Neural cell (in vitro differentiated cells): ENCODE measurements around the gene CADPS2. TPM values are rescaled to one million over a fixed set of nuclear protein-coding genes. Genes with fewer than 3 reads are reported as not detected.

Experiments
- H2AFZ ChIP-seq: fragments of 200-600, 300-800 bp; sonication (generic), shearing (Covaris generic); 2 replicates; pipeline ENCODE4 v1.6.0; 2014; ENCODE audit warnings: low read depth, mild to moderate bottlenecking, antibody characterized with exemption, low read length, moderate library complexity
- H3F3A ChIP-seq: fragments of 200-600 bp; shearing (Covaris generic); 2 replicates; pipeline ENCODE4 v1.6.1; 2016; ENCODE audit warnings: mild to moderate bottlenecking, moderate library complexity, mixed read lengths, antibody characterized with exemption, low read length; ENCODE audit not compliant: insufficient read depth, poor library complexity, severe bottlenecking
- H3K27ac ChIP-seq: fragments of 200-600, 300-800 bp; sonication (generic), shearing (Covaris generic); 2 replicates; pipeline ENCODE4 v1.5.1; 2014; ENCODE audit warnings: mild to moderate bottlenecking, low read length, moderate library complexity
- H3K27me3 ChIP-seq: fragments of 300-800, 200-600 bp; sonication (generic), shearing (Covaris generic); 2 replicates; pipeline ENCODE4 v1.6.0; 2014; ENCODE audit warnings: mild to moderate bottlenecking, low read depth, low read length, moderate library complexity; ENCODE audit not compliant: insufficient read depth
- H3K36me3 ChIP-seq: fragments of 300-800, 200-600 bp; sonication (generic), shearing (Covaris generic); 2 replicates; pipeline ENCODE4 v1.5.1; 2014; ENCODE audit warnings: mild to moderate bottlenecking, antibody characterized with exemption, low read length, moderate library complexity; ENCODE audit not compliant: insufficient read depth
- H3K4me2 ChIP-seq: fragments of 300-800, 200-600 bp; sonication (generic), shearing (Covaris generic); 2 replicates; pipeline ENCODE4 v1.6.0; 2014; ENCODE audit warnings: mild to moderate bottlenecking, low read length
- H3K4me3 ChIP-seq: fragments of 300-800, 200-600 bp; sonication (generic), shearing (Covaris generic); 2 replicates; pipeline ENCODE4 v1.5.1; 2014; ENCODE audit warnings: mild to moderate bottlenecking, low read length, moderate library complexity
- H3K79me2 ChIP-seq: fragments of 200-600 bp; shearing (Covaris generic); replicated peaks from 2 replicates; pipeline ENCODE4 v1.6.0; 2014; ENCODE audit warnings: mild to moderate bottlenecking, low read length, moderate library complexity; ENCODE audit not compliant: insufficient read depth
- H3K9ac ChIP-seq: fragments of 300-800, 200-600 bp; sonication (generic), shearing (Covaris generic); 2 replicates; pipeline ENCODE4 v1.6.1; 2016; ENCODE audit warnings: mild to moderate bottlenecking, low read length, mixed read lengths
- H3K9me2 ChIP-seq: fragments of 200-600 bp; shearing (Covaris generic); 2 replicates; pipeline ENCODE4 v1.6.1; 2016; ENCODE audit warnings: mild to moderate bottlenecking, low read length, mixed read lengths; ENCODE audit not compliant: insufficient read depth
- H3K9me3 ChIP-seq: fragments of 200-600, 300-800 bp; sonication (generic), shearing (Covaris generic); 2 replicates; pipeline ENCODE4 v1.6.1; 2016; ENCODE audit warnings: mild to moderate bottlenecking, mixed run types, low read length, moderate library complexity, mixed read lengths
- H4K20me1 ChIP-seq: fragments of 200-600 bp; shearing (Covaris generic); 2 replicates; pipeline ENCODE4 v1.6.1; 2016; ENCODE audit warnings: mild to moderate bottlenecking, mixed run types; ENCODE audit not compliant: insufficient read depth
- EP300 ChIP-seq: fragments of 450-650 bp; conservative IDR thresholded peaks from 2 replicates; pipeline ENCODE4 v1.6.1; 2014; ENCODE audit warnings: antibody characterized with exemption, mild to moderate bottlenecking, moderate library complexity; ENCODE audit not compliant: poor library complexity, severe bottlenecking
- EZH2 ChIP-seq: fragments of 200-600, 300-800 bp; shearing (Covaris generic), sonication (generic); IDR thresholded peaks from 2 replicates; pipeline ENCODE4 v1.6.1; 2014; ENCODE audit warnings: antibody characterized with exemption, low read length, borderline replicate concordance, mild to moderate bottlenecking; ENCODE audit not compliant: insufficient read depth, poor library complexity, severe bottlenecking
- MXI1 ChIP-seq: fragments of 450-650 bp; conservative IDR thresholded peaks from 2 replicates; pipeline ENCODE4 v1.6.1; 2014; ENCODE audit warnings: antibody characterized with exemption, mild to moderate bottlenecking; ENCODE audit not compliant: poor library complexity, severe bottlenecking
- POLR2AphosphoS5 ChIP-seq: IDR thresholded peaks from 2 replicates; pipeline ENCODE4 v1.6.1; 2012
- RAD21 ChIP-seq: fragments of 450-650 bp; conservative IDR thresholded peaks from 2 replicates; pipeline ENCODE4 v1.6.1; 2014; ENCODE audit warnings: antibody characterized with exemption, mild to moderate bottlenecking, moderate library complexity
- SMC3 ChIP-seq: fragments of 450-650 bp; conservative IDR thresholded peaks from 2 replicates; pipeline ENCODE4 v1.6.1; 2014; ENCODE audit warnings: antibody characterized with exemption, mild to moderate bottlenecking, moderate library complexity; ENCODE audit not compliant: poor library complexity
- TAF1 ChIP-seq: IDR thresholded peaks from 2 replicates; pipeline ENCODE4 v1.6.1; 2012; ENCODE audit warnings: low read depth
- polyA plus RNA-seq: library from polyadenylated mRNA; depleted of rRNA; stranded (reverse); fragments of >200 nt; gene quantifications from 2 replicates; pipeline ENCODE4 v1.2.3, GENCODE V29; 2014
- TF ChIP-seq, protein P1 (sequence below): IDR thresholded peaks from 2 replicates; pipeline ENCODE4 v1.6.1; 2012; ENCODE audit warnings: borderline replicate concordance
- TF ChIP-seq, protein P2 (sequence below): fragments of 450-650 bp; IDR thresholded peaks from 2 replicates; pipeline ENCODE4 v1.5.1; 2014; ENCODE audit warnings: antibody characterized with exemption, mild to moderate bottlenecking, moderate library complexity; ENCODE audit not compliant: poor library complexity, severe bottlenecking

Gene CADPS2
- polyA plus RNA-seq, 1 donor from 2014 or later: 5.9 TPM

DNA sequence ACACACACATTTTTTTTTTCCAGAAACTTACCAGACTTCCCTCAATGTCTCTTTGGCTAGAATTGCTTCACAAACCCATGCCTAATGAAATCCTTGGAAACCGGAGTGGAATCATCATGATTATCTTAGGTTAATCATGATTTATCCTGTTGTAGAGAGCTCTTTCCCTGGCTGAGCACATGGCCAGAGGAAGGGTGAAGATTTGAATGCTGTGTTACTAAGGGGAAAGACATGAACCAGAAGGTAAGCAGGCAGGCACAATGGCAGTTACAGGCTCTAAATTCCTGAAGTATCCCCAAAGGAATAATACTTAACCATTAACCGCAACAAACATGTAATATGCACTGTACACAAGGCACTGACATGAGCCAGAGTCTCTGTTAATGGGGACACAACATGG is 179.4 kb downstream of the CADPS2 start:
- H3F3A ChIP-seq: no peaks in the 10 kb centered on the region
- TF ChIP-seq MXI1 (no peak), TAF1 (no peak), RAD21 (no peak), POLR2AphosphoS5 (no peak), SMC3 (no peak), EZH2 (no peak)
- TF ChIP-seq, protein P1, sequence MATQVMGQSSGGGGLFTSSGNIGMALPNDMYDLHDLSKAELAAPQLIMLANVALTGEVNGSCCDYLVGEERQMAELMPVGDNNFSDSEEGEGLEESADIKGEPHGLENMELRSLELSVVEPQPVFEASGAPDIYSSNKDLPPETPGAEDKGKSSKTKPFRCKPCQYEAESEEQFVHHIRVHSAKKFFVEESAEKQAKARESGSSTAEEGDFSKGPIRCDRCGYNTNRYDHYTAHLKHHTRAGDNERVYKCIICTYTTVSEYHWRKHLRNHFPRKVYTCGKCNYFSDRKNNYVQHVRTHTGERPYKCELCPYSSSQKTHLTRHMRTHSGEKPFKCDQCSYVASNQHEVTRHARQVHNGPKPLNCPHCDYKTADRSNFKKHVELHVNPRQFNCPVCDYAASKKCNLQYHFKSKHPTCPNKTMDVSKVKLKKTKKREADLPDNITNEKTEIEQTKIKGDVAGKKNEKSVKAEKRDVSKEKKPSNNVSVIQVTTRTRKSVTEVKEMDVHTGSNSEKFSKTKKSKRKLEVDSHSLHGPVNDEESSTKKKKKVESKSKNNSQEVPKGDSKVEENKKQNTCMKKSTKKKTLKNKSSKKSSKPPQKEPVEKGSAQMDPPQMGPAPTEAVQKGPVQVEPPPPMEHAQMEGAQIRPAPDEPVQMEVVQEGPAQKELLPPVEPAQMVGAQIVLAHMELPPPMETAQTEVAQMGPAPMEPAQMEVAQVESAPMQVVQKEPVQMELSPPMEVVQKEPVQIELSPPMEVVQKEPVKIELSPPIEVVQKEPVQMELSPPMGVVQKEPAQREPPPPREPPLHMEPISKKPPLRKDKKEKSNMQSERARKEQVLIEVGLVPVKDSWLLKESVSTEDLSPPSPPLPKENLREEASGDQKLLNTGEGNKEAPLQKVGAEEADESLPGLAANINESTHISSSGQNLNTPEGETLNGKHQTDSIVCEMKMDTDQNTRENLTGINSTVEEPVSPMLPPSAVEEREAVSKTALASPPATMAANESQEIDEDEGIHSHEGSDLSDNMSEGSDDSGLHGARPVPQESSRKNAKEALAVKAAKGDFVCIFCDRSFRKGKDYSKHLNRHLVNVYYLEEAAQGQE: no peak

DNA sequence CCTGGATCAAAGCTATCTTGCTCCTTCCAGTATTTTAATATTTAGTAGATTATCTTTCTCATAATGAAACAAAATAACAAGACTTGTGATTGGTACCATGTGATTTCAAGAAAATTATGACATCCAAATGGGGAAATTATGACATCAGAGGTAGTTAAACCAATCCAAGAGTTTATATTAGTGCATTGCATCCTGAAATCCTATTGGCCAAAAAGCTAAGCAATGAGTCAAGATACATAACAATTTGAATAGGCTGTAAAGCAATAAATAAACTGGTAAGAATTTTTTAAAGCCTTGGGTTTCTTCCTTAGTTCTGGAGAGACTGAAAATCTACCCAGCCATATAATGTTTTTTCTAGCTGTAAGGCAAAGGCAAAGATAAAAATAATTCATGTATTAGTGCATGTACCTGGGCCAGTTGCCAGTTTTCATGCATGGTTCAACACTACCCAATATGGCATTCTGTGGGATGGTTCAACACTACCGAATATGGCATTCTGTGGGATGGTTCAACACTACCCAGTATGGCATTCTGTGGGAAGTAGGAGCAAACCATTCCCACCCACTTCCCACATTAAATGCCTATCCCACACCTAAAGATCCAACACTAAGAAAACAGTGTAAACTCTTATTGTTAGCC is 183.3 kb downstream of the CADPS2 start, which contains the start of gene RNF148:
Gene RNF148, minus strand, starts transcription at position 51 of the 639 bp plus-strand sequence. CDS start 172 bp downstream, outside the sequence.
- Histone ChIP-seq H3K79me2 (no peaks in the 10 kb centered on the region), H3K4me2 (no peak within 1 kb of the TSS), H3K9me2 (no peaks in the 10 kb centered on the region), H4K20me1 (no peaks in the 10 kb centered on the region), H3K27me3 (no peaks in the 10 kb centered on the region), H3F3A (no peaks in the 10 kb centered on the region), H3K4me3 (no peak within 1 kb of the TSS), H2AFZ (no peak within 1 kb of the TSS), H3K27ac (no peak within 1 kb of the TSS), H3K36me3 (no peaks in the 10 kb centered on the region), H3K9me3 (no peaks in the 10 kb centered on the region), H3K9ac (no peak within 1 kb of the TSS)
- TF ChIP-seq EP300: no peak
- no peak for TF ChIP-seq TAF1
- TF ChIP-seq, protein P1: no peak
- TF ChIP-seq POLR2AphosphoS5: no peak
- no peak for TF ChIP-seq EZH2
- no peak for TF ChIP-seq RAD21
- TF ChIP-seq, protein P2, sequence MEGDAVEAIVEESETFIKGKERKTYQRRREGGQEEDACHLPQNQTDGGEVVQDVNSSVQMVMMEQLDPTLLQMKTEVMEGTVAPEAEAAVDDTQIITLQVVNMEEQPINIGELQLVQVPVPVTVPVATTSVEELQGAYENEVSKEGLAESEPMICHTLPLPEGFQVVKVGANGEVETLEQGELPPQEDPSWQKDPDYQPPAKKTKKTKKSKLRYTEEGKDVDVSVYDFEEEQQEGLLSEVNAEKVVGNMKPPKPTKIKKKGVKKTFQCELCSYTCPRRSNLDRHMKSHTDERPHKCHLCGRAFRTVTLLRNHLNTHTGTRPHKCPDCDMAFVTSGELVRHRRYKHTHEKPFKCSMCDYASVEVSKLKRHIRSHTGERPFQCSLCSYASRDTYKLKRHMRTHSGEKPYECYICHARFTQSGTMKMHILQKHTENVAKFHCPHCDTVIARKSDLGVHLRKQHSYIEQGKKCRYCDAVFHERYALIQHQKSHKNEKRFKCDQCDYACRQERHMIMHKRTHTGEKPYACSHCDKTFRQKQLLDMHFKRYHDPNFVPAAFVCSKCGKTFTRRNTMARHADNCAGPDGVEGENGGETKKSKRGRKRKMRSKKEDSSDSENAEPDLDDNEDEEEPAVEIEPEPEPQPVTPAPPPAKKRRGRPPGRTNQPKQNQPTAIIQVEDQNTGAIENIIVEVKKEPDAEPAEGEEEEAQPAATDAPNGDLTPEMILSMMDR: no peak

More for the DNA sequence above, 179.4 kb downstream of the CADPS2 start:
- H3K27me3 ChIP-seq: no peaks in the 10 kb centered on the region
- H2AFZ ChIP-seq: no peak overlapping the region
- no peaks in the 10 kb centered on the region for H4K20me1 ChIP-seq
- H3K9ac ChIP-seq: no peak overlapping the region
- H3K4me2 ChIP-seq: no peak overlapping the region
- no peak overlapping the region for H3K27ac ChIP-seq
- H3K79me2 ChIP-seq: no peaks in the 10 kb centered on the region
- no peaks in the 10 kb centered on the region for H3K9me2 ChIP-seq
- no peak overlapping the region for H3K4me3 ChIP-seq
- H3K36me3 ChIP-seq: no peaks in the 10 kb centered on the region
- no peaks in the 10 kb centered on the region for H3K9me3 ChIP-seq
